Keratinocyte (primary cell): ENCODE measurements around the gene ZNF831. TPM values are rescaled to one million over a fixed set of nuclear protein-coding genes. Genes with fewer than 3 reads are reported as not detected.

Experiments used
- DNase-seq: peaks from one replicate; pipeline ENCODE4 v3.0.0-alpha.2; 2011; ENCODE audit warnings: low read depth, missing footprints, low spot score
- FAIRE-seq: peaks from 2 replicates; lab custom pipeline; 2011; peaks lifted over from hg19 to GRCh38; lab: Jason Lieb, UNC
- H2AFZ ChIP-seq: 2 replicates; pipeline ENCODE4 v1.6.0; 2012; ENCODE audit warnings: low read length, control low read depth, inconsistent platforms; ENCODE audit not compliant: control insufficient read depth
- H3K27ac ChIP-seq: 2 replicates; pipeline ENCODE4 v1.5.1; 2011; ENCODE audit warnings: low read length; ENCODE audit not compliant: control insufficient read depth, insufficient read depth
- H3K27me3 ChIP-seq: 3 replicates; pipeline ENCODE4 v1.6.0; 2011; ENCODE audit warnings: low read length; ENCODE audit not compliant: control insufficient read depth, insufficient read depth; ENCODE audit errors: extremely low read depth
- H3K36me3 ChIP-seq, 2 experiments: 2 replicates in 1 of 2; 3 replicates in 1 of 2; pipeline ENCODE4 v1.5.1; 2011; ENCODE audit warnings: low read length in 2 of 2, mild to moderate bottlenecking in 1 of 2; ENCODE audit not compliant: control insufficient read depth in 2 of 2, insufficient read depth in 2 of 2; ENCODE audit errors: extremely low read depth in 1 of 2
- H3K4me1 ChIP-seq: 3 replicates; pipeline ENCODE4 v1.5.1; 2011; ENCODE audit warnings: low read length; ENCODE audit not compliant: control insufficient read depth, insufficient read depth; ENCODE audit errors: extremely low read depth
- H3K4me2 ChIP-seq: 3 replicates; pipeline ENCODE4 v1.6.0; 2011; ENCODE audit warnings: low read depth, low read length; ENCODE audit not compliant: control insufficient read depth, insufficient read depth; ENCODE audit errors: extremely low read depth
- H3K4me3 ChIP-seq, 3 experiments: fragments of 200-600 bp in 1 of 3; sonication (generic) in 1 of 3; 2 replicates in 2 of 3; 3 replicates in 1 of 3; pipeline ENCODE4 v1.5.1; 2011 to 2016; ENCODE audit warnings: low read length in 3 of 3, mild to moderate bottlenecking in 3 of 3, control low read depth in 2 of 3, inconsistent platforms in 1 of 3, low read depth in 1 of 3, mixed read lengths in 1 of 3, mixed run types in 1 of 3, moderate library complexity in 1 of 3; ENCODE audit not compliant: control insufficient read depth in 2 of 3, insufficient read depth in 2 of 3; ENCODE audit errors: extremely low read depth in 1 of 3
- H3K79me2 ChIP-seq: 2 replicates; pipeline ENCODE4 v1.6.0; 2012; ENCODE audit warnings: low read length; ENCODE audit not compliant: control insufficient read depth, insufficient read depth
- H3K9ac ChIP-seq: 3 replicates; pipeline ENCODE4 v1.6.0; 2011; ENCODE audit warnings: low read length; ENCODE audit not compliant: control insufficient read depth, insufficient read depth; ENCODE audit errors: extremely low read depth
- H3K9me1 ChIP-seq: 3 replicates; pipeline ENCODE4 v1.6.0; 2011; ENCODE audit warnings: low read length; ENCODE audit not compliant: control insufficient read depth, insufficient read depth; ENCODE audit errors: extremely low read depth
- H3K9me3 ChIP-seq: 2 replicates; pipeline ENCODE4 v1.5.1; 2012; ENCODE audit warnings: low read depth, low read length; ENCODE audit not compliant: control insufficient read depth
- H4K20me1 ChIP-seq: 3 replicates; pipeline ENCODE4 v1.6.0; 2011; ENCODE audit warnings: low read length; ENCODE audit not compliant: control insufficient read depth, insufficient read depth; ENCODE audit errors: extremely low read depth
- CTCF ChIP-seq, 3 experiments: IDR thresholded peaks in 1 of 3; conservative IDR thresholded peaks in 1 of 3; optimal IDR thresholded peaks in 1 of 3; 2 replicates in 2 of 3; 3 replicates in 1 of 3; pipeline versions ENCODE3 to v1.5.1; 2011; ENCODE audit warnings: low read length in 3 of 3, mild to moderate bottlenecking in 3 of 3, moderate library complexity in 2 of 3, control low read depth in 1 of 3, inconsistent platforms in 1 of 3; ENCODE audit not compliant: insufficient read depth in 2 of 3; ENCODE audit errors: extremely low read depth in 1 of 3
- EZH2 ChIP-seq: IDR thresholded peaks from one replicate; pipeline ENCODE4 v1.6.1; 2012; ENCODE audit warnings: inconsistent platforms, mild to moderate bottlenecking, low read length, moderate library complexity
- dilution Hi-C: fragments of 300-500 bp; cut with MboI; formaldehyde crosslinking; loops from one replicate; pipeline ENCODE4 v1.7.0; 2020; ENCODE audit warnings: low sequenced_read_pairs; ENCODE audit not compliant: extremely low pct_ligation_motif_present
- polyA plus RNA-seq, 5 experiments: library from polyadenylated mRNA; depleted of rRNA in 3 of 5; stranded (reverse) in 3 of 5; stranded (forward) in 1 of 5; unstranded in 1 of 5; fragments of >200 nt; gene quantifications; 1 replicate in 1 of 5; 2 replicates in 3 of 5; 3 replicates in 1 of 5; pipeline versions ENCODE4 v1.2.1 to v1.2.3, GENCODE V29; 2011 to 2012; ENCODE audit warnings: missing spikeins in 2 of 5, low read depth in 1 of 5, low replicate concordance in 1 of 5

The ZNF831 gene
- polyA plus RNA-seq, 1 donor (not counting 4 experiments of a cell fraction or from before 2014, with no cell fraction given): not detected

GRCh38 chr20:59127839-59128238, 35.8 kb upstream of the ZNF831 start:
- Histone ChIP-seq H3K27ac (no peak overlapping the region), H3K9me3 (no peaks in the 10 kb centered on the region), H3K9ac (no peak overlapping the region), H3K4me1 (no peaks in the 10 kb centered on the region), H3K27me3 (no peaks in the 10 kb centered on the region), H3K4me2 (no peak overlapping the region), H3K79me2 (no peaks in the 10 kb centered on the region), H4K20me1 (no peaks in the 10 kb centered on the region), H3K4me3 (no peak overlapping the region), H2AFZ (no peak overlapping the region), H3K9me1 (no peaks in the 10 kb centered on the region), H3K36me3 (no peaks in the 10 kb centered on the region)
- dilution Hi-C loops: no loop called here
- no peak for DNase-seq
- no peak for FAIRE-seq
- TF ChIP-seq EZH2 (no peak), CTCF (optimal IDR thresholded peaks at IDR 0.05 in 1 of 3, IDR thresholded peaks at IDR 0.05 in 1 of 3, conservative IDR thresholded peaks at IDR 0.05 in 1 of 3; ENCODE audit: extremely low read depth in 1 of 3, insufficient read depth in 2 of 3, low read length in 3 of 3) (no peak)

- H3K4me2 ChIP-seq: no peak overlapping the region
- no peaks in the 10 kb centered on the region for H3K79me2 ChIP-seq
- no peak for FAIRE-seq
- H3K27me3 ChIP-seq: no peaks in the 10 kb centered on the region
- H3K36me3 ChIP-seq: no peaks in the 10 kb centered on the region
- no peak overlapping the region for H2AFZ ChIP-seq
- TF ChIP-seq EZH2 (no peak), CTCF (optimal IDR thresholded peaks at IDR 0.05 in 1 of 3, IDR thresholded peaks at IDR 0.05 in 1 of 3, conservative IDR thresholded peaks at IDR 0.05 in 1 of 3; ENCODE audit: extremely low read depth in 1 of 3, insufficient read depth in 2 of 3, low read length in 3 of 3) (no peak)
- H3K9me1 ChIP-seq: no peaks in the 10 kb centered on the region
- H3K4me3 ChIP-seq: no peak overlapping the region
- no peaks in the 10 kb centered on the region for H3K4me1 ChIP-seq
- no peak overlapping the region for H3K27ac ChIP-seq
- DNase-seq: no peak
- H4K20me1 ChIP-seq: no peaks in the 10 kb centered on the region
- dilution Hi-C loops: no loop called here
- no peaks in the 10 kb centered on the region for H3K9me3 ChIP-seq
- no peak overlapping the region for H3K9ac ChIP-seq
Measured at GRCh38 chr20:59131551-59132285, 31.9 kb upstream of the ZNF831 start.
